Left forelimb (tissue), 1 donor: ENCODE results near the gene ZSWIM8.
"Not testable (repeated sequence)": the region's sequence is repeated elsewhere in the genome, so short reads cannot be mapped to it uniquely, and the experiment has no call there.

Experiments
- DNase-seq: peaks from one replicate; pipeline ENCODE4 v3.0.0-alpha.2; 2018; ENCODE audit warnings: low spot score

The ZSWIM8 gene

DNA sequence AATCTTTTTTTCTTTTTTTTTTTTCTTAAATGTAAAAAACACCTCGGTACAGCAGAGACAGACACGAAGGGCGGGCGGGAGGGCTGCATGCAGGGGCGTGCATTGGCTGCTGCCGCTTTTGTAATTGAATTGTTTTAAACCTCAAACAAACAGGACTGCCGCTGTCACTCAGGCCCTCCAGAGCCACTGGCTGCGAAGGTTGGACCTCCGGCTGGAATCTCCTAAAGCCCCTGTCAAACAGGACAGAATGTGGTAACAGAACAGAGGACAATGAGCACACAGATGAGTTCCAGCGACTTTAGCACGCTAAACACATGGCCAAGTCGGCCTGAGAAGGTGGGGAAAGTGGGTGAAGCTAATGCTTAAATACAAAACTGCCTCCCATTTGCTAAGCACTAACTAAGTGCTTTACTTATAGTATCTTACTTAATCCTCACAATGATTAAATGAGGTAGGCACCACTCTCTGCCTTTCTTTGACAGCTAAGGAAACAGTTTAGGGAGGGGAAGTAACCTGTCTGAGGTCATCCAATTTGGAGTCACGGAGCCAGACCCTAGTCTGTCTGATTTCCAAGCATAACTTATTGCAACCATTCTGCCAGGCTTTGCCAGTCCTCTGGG, 29.0 kb downstream of the ZSWIM8 start:
- DNase-seq: no peak

GRCh38 chr10:73814896-73815718, 29.7 kb downstream of the ZSWIM8 start:
- DNase-seq: no peak

DNA sequence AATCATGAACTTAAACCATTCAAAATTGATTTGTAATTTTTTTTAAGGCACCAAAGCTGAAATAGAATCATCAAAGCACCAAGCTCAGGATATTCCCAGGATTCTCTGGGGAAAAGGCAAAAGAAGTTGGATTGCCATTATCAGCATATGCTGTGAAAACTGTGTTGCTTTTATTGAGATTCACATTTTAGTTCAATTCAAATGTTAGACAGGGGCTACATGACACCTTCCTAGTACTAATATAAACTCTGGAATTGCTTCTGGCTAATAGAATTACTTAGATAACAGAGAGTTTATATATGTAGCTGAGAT, 30.3 kb downstream of the ZSWIM8 start:
- DNase-seq: no peak

DNA sequence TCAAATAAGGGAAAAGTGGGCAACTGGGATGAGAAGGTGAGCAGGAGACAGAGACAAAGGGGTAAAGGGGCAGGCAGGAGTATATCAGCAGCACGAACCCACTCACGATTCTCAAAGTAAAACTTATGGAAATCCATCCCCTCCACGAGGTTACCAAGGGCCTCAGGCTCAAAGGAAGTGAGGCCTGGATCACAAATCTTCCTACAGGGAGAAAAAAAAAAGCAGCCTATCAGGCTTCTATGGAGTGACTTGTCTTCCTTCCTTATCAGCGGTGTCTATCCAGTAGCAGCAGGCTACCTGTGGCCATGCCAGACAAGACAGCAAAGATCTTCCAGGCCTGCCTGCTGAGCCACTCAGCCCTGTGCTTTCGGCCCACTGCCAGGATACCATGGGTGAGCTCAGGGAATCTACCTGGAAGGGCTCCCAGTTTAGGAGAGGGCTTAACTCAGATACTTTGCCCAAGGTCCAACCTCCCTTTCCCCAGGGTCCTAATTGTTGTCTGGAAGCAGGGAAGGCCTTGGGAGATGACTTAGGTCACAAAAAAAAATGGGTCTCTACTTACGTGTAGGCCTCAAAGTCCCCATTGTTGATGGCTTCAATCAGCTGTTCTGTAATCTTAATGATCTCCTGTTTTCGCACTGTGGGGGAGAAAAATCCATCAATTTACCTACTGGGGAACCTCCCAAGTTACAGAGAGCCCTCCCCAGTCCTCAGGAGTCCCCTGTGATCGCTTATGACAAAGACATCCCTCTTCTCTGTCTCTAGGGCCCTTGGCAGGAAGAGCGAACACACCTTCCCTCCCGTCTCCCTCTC, 31.7 kb downstream of the ZSWIM8 start:
- no peak for DNase-seq

DNA sequence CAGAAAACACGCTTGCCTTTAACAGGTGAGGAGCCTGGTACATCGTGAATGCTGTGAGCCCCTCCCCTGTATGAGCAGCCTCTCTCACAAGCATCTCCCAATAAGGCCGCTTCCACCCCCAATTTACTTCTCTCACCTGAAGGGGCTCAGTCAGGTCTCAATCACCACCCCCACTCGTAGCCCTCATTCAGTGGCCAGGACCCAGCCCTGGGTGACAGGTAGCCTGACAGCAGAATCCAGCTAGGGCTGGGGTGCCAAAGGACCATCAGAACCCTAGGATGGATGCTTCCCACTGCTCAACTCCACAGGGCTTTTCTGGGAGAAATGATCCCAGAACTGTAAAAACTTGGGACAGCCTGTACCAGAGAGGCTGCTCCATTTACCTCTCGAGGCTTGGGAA, 32.4 kb downstream of the ZSWIM8 start:
- DNase-seq: no peak

DNA sequence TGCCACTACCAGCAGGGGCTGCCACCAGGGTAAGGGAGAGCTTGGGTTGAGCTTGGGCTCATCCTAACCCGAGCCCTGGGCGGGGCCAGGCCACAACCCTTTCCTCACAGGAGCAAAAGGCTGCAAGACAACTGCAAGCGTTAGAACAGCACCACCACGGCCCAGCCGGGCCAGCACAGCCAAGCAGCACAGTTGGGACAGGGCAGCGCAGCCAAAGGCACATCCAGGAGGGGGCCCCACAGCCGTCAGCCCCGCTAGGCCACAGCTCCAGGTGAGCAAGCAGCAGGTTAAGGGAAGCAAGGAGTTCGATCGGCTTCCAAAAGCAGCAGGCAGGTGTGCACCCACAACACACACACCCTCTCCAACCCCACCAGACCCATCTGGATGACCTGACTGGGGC, 33.0 kb downstream of the ZSWIM8 start:
- no peak for DNase-seq

GRCh38 chr10:73819081-73819480, 33.7 kb downstream of the ZSWIM8 start:
- DNase-seq: no peak

DNA sequence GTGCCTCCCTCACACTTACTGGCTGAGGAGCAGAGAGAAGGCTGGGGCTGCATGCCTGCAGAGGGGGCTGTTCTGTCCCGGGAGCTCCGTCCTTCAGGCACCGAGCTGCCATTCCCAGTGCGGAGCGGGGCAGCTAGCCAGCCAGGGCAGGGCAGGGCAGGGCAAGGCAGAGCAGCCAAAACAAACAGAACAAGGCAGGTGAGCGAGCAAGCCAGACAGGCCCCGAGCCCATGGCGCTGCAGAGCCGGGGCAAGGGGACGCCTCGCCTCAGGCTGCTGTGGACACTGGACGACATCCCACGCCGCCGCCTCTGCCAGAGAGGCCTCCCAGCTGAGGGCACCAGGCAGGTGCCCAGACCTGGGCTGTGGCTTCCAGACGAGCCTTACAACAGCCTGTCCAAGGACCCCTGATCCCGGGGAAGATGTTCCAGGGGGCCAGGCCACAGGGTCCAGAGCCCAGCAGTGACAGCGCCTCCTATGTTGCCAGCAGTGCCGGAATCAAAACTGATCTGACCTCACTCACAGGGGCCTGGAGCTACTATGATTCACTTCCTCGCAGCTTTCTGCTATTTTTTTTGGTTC, 34.2 kb downstream of the ZSWIM8 start:
- DNase-seq: no peak

- no peak for DNase-seq
Observed at GRCh38 chr10:73823391-73823790, 38.0 kb downstream of the ZSWIM8 start.

DNA sequence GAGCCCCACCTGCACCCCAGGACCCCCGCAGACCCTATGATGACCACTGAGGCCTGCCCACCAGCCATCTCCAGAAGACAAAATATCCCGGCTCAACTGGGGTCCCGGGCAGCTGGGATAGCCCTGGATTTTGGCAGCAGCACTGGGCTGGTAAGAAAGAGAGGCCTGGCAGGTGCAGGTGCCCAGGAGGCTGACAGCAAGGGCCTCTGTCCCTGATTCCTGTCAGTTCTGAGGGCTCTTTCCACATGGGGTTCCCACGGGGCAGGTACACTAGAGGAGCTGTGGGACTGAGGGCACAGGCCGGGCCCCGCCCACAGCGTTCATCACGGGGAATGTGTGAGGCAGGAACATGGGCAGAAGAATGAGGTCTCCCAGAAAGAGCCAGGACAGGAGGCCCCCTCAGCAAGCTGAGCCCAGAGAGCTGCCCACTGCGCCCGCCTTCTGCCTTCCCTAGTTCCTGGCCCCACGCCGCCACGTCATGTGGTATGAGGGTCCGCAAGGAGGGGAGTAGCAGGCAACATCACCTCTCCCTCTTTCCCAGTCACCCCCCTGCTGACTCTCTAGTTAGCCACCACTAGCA, 38.8 kb downstream of the ZSWIM8 start:
- DNase-seq: no peak

DNA sequence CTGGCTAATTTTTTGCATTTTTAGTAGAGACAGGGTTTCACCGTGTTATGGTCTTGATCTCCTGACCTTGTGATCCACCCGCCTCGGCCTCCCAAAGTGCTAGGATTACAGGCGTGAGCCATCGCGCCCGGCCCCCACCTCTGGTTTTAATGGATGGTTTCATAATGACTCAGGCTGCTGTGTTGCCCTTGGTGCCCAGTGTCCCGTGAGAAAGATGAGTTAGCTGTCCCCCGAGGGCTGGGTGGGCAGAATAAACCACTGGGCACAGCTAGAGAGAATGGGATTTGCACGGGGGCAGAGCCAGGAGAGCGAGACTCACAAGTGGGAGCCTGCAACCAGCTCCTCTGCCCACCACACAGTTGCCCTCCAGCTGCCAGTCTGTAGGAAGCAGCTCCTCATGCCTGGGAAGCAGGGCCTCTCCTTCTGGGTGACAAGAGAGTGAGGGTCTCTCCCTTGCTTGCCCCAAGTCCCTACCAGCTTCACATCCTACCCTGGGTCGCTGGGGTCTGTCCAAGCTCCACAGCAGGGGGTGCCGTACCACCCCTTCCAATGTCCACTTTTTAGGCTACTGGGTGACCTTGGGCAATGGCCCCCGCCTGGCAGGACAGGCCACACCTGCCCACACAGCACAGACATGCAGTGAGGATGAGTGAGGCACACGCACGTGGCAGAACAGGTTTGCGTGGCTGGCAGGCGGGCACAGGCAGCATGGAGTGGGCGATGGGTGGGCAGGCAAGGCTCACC, 42.1 kb downstream of the ZSWIM8 start:
- DNase-seq: no peak

DNA sequence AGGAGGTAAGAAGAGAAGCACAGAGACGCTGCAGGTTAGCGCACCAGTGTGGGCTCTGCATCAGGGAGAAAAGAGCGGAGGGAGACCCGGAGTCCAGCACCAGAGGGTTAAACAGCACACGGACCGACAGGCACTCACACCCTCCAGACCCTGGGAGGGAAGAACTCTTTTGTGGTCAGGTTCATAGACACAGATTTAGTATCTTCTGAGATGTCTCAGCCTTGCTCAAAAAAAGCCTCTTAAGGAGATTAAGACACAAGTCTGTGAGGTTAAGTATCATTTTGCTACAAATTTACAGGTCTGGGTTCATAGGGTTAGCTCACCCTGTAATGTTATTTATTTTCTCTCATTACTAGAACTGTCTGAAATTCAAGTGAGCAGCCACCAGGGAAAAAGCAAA, 42.8 kb downstream of the ZSWIM8 start:
- DNase-seq: no peak

DNA sequence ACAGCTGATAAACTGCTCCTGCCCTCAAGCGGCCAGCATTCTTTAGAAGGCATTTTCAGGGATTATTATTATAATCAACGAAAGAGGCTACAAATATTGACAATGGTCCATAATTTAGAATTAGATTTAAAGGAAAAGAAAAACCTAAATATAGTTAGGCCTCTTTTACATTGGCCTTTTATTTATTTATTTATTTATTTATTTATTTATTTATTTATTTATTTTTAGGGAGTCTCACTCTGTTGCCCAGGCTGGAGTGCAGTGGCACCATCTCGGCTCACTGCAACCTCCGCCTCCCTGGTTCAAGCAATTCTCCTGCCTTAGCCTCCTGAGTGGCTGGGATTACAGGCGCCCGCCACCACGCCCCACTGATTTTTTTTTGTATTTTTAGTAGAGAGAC, 43.7 kb downstream of the ZSWIM8 start:
- not testable (repeated sequence) for DNase-seq

DNA sequence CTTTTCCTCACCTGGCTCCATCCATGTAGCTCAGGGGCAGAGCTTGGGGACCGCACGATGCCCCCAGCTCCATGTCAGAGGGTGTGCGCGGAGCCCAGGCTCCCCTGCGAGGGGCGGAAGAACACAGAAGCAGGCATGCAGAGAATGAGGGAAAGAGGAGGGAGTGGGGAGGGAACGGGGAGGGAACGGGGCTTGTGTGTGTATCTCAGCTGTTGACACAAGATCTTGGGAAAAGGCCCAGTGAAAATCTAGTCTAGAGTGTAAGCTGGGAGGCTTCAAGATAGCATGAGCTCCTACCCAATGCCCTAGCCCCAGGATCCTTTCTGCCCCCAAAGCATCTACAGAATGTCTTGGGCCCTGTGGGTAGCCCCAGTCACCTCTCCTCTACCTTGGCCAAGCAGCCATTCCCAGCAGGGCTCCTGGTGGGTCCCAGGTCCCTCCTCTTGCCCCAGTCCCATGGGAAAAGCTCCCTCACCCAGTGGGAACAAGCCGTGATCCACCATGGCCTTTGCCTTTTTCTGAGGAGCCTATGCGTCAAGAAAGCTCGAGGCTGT, 51.1 kb downstream of the ZSWIM8 start:
- DNase-seq: no peak

DNA sequence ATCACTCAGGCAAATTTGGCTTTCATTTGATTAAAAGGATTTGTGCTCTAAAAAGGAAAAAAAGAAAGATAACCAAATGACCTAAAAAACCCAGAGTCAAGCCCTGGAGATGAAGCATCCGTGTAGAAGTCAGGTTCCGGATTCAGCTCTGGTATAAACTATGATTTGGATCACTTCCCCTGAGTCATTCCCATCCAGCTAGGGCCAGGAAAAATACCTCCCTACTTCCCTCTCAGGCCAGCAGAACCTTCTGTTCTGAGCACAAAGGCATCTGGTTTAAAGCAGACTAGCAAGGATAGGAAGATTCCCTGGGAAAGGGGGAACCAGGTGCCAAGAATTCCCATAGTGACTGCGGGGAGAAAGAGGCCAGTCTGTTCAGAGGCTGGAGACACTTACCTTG, 51.7 kb downstream of the ZSWIM8 start:
- no peak for DNase-seq

DNA sequence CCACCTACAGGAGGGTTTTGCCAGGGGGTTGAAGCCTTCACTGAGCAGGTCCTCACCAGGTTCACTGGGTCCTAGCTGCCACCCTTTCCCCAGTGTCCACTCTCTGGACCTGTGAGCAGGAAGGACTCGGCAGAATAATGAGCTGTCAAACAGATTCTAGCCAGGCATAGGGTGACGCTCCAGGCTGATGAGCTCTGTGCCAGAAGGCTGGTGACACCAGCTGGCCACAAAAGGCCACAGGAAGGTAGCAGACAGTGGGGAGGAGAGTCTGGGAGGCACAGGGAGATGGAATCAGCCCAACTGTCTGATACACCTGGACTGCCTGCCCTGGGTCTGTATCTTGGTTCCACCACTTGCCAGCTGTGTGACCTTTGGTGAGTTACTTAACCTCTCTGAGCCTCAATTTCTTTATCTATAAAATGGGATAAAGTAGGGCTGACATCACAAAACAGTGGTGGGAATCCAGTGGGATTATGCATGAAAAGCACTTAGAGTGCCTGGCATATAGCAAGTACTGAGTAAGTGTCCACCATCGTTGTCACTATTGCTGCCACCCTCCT, 52.7 kb downstream of the ZSWIM8 start:
- DNase-seq: no peak

GRCh38 chr10:73838827-73839226, 53.4 kb downstream of the ZSWIM8 start:
- no peak for DNase-seq

DNA sequence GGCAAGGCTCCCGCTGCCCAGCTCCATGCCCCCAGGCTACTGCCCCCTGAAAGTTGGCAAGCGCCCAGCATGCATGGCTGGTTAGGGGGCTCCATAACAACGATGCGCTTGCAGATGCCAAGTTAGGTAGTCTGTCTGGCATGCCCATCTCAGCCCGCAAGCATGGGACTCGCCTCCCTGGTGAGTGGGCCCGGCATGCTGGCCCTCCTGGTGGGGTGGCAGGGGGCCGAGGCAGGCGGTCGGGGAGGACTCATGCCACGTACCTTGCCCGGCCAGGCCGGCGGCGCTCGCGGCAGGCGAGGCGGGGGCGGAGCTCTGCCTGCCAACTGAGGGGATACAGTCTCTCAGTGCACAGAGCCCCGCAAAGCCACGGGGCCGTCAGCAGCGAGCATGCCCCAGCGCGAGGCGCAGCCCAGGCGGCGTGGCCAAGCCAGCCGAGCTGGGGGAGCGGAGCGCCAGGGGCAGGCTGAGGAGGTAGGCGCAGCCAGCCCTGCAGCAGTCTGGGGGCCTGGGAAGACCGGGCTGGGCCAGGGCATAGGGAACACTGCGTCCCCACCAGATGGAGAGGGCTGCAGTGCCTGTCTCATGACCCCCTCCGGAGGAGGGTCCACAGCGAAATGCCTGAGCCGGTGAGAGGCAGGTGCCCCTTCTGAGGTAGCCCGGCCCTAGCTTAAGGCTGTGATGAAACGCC, 54.0 kb downstream of the ZSWIM8 start:
- no peak for DNase-seq

DNA sequence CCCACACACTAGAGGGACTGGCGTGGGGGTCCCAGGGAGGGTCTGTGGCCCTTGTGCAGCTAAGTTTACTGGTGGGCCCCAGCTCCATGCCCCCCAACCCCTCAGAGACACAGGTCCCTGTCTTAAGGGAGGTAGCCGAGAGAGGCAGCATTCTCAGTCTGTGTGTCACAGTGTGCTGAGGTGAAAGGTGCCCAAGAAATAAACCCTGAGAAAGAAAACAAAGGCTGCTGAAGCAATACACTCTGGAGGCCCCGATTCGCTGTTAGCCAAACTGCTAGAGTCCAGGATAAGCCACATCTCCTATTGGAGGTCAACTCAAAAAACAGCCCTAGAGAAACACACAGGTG, 54.6 kb downstream of the ZSWIM8 start:
- DNase-seq: no peak

- no peak for DNase-seq
Observed at GRCh38 chr10:73840403-73841060, 55.1 kb downstream of the ZSWIM8 start.
